A673 (cell line): ENCODE data around the gene ANKRD27. TPM values are rescaled to one million over a fixed set of nuclear protein-coding genes. Genes with fewer than 3 reads are reported as not detected.

Experiments
- BruUV-seq: library from RNA; stranded (reverse); fragments of 400-500 nt; replicated peaks from 2 replicates; lab custom pipeline; 2021; lab: Mats Ljungman, UMichigan
- CTCF ChIA-PET: fragments of 300-600 bp; sonication (Branson Sonifier 250); formaldehyde crosslinking; loops from one replicate; lab custom pipeline; 2022; ENCODE audit warnings: antibody characterized with exemption; lab: Charles Lee
- POLR2A ChIA-PET: fragments of 300-600 bp; sonication (Branson Sonifier 250); formaldehyde crosslinking; loops from one replicate; lab custom pipeline; 2022; ENCODE audit warnings: antibody characterized with exemption; ENCODE audit not compliant: low non-redundant PET; lab: Charles Lee
- DNase-seq: peaks from one replicate; pipeline ENCODE4 v3.0.0-alpha.2; 2015; ENCODE audit warnings: low spot score
- H3K27ac ChIP-seq: fragments of 200-600 bp; sonication (generic); 2 replicates; pipeline ENCODE4 v1.5.1; 2016; ENCODE audit warnings: mixed run types, low read depth, mild to moderate bottlenecking, mixed read lengths, antibody characterized with exemption, low read length; ENCODE audit not compliant: poor library complexity, severe bottlenecking
- H3K27me3 ChIP-seq: fragments of 200-600 bp; sonication (generic); replicated peaks from 2 replicates; pipeline ENCODE4 v1.6.1; 2017; ENCODE audit warnings: mixed run types, low read depth, mild to moderate bottlenecking, mixed read lengths, antibody characterized with exemption, low read length; ENCODE audit not compliant: insufficient read depth, poor library complexity
- H3K36me3 ChIP-seq: fragments of 200-600 bp; sonication (generic); 2 replicates; pipeline ENCODE4 v1.6.1; 2016; ENCODE audit warnings: mixed run types, mild to moderate bottlenecking, mixed read lengths, antibody characterized with exemption, low read length; ENCODE audit not compliant: insufficient read depth, poor library complexity, severe bottlenecking
- H3K4me1 ChIP-seq: fragments of 200-600 bp; sonication (generic); 2 replicates; pipeline ENCODE4 v1.6.1; 2017; ENCODE audit warnings: mixed run types, mild to moderate bottlenecking, mixed read lengths, antibody characterized with exemption, low read length; ENCODE audit not compliant: insufficient read depth, poor library complexity, severe bottlenecking
- H3K4me3 ChIP-seq: fragments of 200-600 bp; sonication (generic); 2 replicates; pipeline ENCODE4 v1.5.1; 2016; ENCODE audit warnings: low read depth, mixed run types, mild to moderate bottlenecking, mixed read lengths, low read length; ENCODE audit not compliant: poor library complexity, severe bottlenecking
- H3K9me3 ChIP-seq: fragments of 200-600 bp; sonication (generic); 2 replicates; pipeline ENCODE4 v1.6.1; 2016; ENCODE audit warnings: mixed run types, low read depth, mild to moderate bottlenecking, mixed read lengths, antibody characterized with exemption, low read length; ENCODE audit not compliant: poor library complexity, severe bottlenecking
- CTCF ChIP-seq: fragments of 300-800, 200-600 bp; sonication (generic); conservative IDR thresholded peaks from 2 replicates; pipeline ENCODE4 v1.5.1; 2017; ENCODE audit warnings: low read depth, mild to moderate bottlenecking, antibody characterized with exemption, low read length, moderate library complexity, mixed read lengths
- EZH2 ChIP-seq: fragments of 200-600 bp; sonication (generic); IDR thresholded peaks from 2 replicates; pipeline ENCODE4 v1.6.1; 2017; ENCODE audit warnings: borderline replicate concordance, low read depth, mild to moderate bottlenecking, mixed read lengths, antibody characterized with exemption, low read length; ENCODE audit not compliant: poor library complexity, severe bottlenecking
- intact Hi-C: fragments of 100-400 bp; cut with micrococcal nuclease; formaldehyde crosslinking; loops from one replicate; pipeline ENCODE4 v1.10.0; 2022; ENCODE audit not compliant: unreplicated experiment
- total RNA-seq: library from RNA; stranded (reverse); gene quantifications from 2 replicates; pipeline ENCODE4 v1.2.3, GENCODE V29; 2021

Gene ANKRD27
- total RNA-seq, 1 experiment from 2014 or later, result 25.0 TPM

GRCh38 chr19:32671883-32672593, 2.9 kb downstream of the ANKRD27 start:
- no peak for DNase-seq
- H3K36me3 ChIP-seq, result no peaks in the 10 kb centered on the region
- H3K9me3 ChIP-seq, result no peaks in the 10 kb centered on the region
- no peak for TF ChIP-seq CTCF
- TF ChIP-seq EZH2, result no peak
- peaks cover 6% of the 10 kb centered on the region for H3K27me3 ChIP-seq
- H3K27ac ChIP-seq, result no peak overlapping the region
- CTCF ChIA-PET, result no interaction called here
- H3K4me1 ChIP-seq, result peaks cover 40% of the 10 kb centered on the region
- POLR2A ChIA-PET, result no interaction called here
- H3K4me3 ChIP-seq, result no peak overlapping the region
- intact Hi-C loops, result no loop called here
- no TSS peak for BruUV-seq

GRCh38 chr19:32669310-32669709, 5.7 kb downstream of the ANKRD27 start:
- ChIA-PET POLR2A (no interaction called here), CTCF (interaction anchor here (0.7 kb wide), 1 partner anchor 523 kb away, joined by 3 read pairs; no protein-coding TSS in a partner anchor)
- H3K4me1 ChIP-seq, result peaks cover 29% of the 10 kb centered on the region
- no peak overlapping the region for H3K4me3 ChIP-seq
- H3K27ac ChIP-seq, result peak overlapping the region; percentile 68
- intact Hi-C loops, result no loop called here
- TF ChIP-seq EZH2, result no peak
- no peak for TF ChIP-seq CTCF
- no peaks in the 10 kb centered on the region for H3K9me3 ChIP-seq
- DNase-seq, result peak; percentile 71
- BruUV-seq, result no TSS peak
- no peaks in the 10 kb centered on the region for H3K27me3 ChIP-seq
- no peaks in the 10 kb centered on the region for H3K36me3 ChIP-seq

DNA sequence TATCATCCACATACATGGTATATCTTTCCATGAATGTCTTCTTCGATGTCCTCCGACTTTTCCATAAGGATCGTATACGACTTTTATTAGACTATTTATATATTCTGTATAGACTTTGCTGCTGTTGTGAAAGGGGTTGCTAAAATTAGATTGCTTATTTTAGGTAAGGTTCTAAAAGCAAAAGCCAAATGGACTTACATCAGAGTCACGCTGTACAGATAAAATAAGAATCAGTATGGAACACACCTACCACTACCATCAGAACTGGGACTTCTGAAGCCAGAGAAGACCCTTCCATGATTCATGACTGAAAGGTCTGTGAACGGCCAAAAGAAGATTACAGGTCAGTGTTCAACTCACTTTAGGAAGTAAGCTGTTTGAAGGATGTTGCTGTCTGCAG, 8.9 kb downstream of the ANKRD27 start:
- POLR2A ChIA-PET, result no interaction called here
- CTCF ChIA-PET, result no interaction called here
- no TSS peak for BruUV-seq

DNA sequence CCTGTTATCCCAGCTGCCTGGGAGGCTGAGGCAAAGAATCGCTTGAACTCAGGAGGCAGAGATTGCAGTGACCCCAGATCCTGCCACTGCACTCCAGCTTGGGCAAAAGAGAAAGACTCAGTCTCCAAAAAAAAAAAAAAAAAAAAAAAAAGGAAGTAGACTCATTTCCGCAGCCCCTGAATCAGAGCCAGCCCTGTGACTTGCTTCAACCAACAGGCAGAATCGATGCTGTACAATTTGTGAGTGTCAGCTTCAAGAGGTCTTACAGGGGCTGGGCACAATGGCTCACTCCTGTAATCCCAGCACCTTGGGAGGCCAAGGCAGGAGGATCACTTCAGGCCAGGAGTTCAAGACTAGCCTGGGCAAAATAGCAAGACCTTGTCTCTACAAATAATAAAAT, 12.8 kb downstream of the ANKRD27 start:
- Histone ChIP-seq H3K4me3 (no peak overlapping the region), H3K27ac (no peak overlapping the region), H3K36me3 (no peaks in the 10 kb centered on the region), H3K9me3 (no peaks in the 10 kb centered on the region), H3K27me3 (no peaks in the 10 kb centered on the region), H3K4me1 (no peaks in the 10 kb centered on the region)
- no TSS peak for BruUV-seq
- no peak for TF ChIP-seq CTCF
- no peak for TF ChIP-seq EZH2
- DNase-seq, result no peak
- CTCF ChIA-PET, result no interaction called here
- intact Hi-C loops, result no loop called here
- POLR2A ChIA-PET, result no interaction called here

More for the DNA sequence above, 8.9 kb downstream of the ANKRD27 start:
- Histone ChIP-seq H3K27me3 (no peaks in the 10 kb centered on the region), H3K4me1 (peaks cover 19% of the 10 kb centered on the region), H3K9me3 (no peaks in the 10 kb centered on the region), H3K36me3 (no peaks in the 10 kb centered on the region), H3K27ac (no peak overlapping the region), H3K4me3 (no peak overlapping the region)
- DNase-seq, result no peak
- intact Hi-C loops, result no loop called here
- TF ChIP-seq EZH2, result no peak
